Activated T-cell treated with anti-CD3 and anti-CD28 coated beads, Interleukin-2, amount 50 U/mL, for 4 hours (primary cell): ENCODE measurements around the gene PTCH2. TPM values are rescaled to one million over a fixed set of nuclear protein-coding genes. Genes with fewer than 3 reads are reported as not detected.

Experiments
- ATAC-seq, 2 donors: fragments of 200-7000 bp; cut with Tn5 transposase; one replicate each; pipeline ENCODE4 v1.10.0; 2021
- DNase-seq: peaks from one replicate; pipeline ENCODE4 v3.0.0-alpha.2; 2020
- H3K27me3 Mint-ChIP-seq: one replicate; pipeline ENCODE4 v1.8.0; 2021; ENCODE audit warnings: low read depth, mixed read lengths
- H3K36me3 Mint-ChIP-seq: one replicate; pipeline ENCODE4 v1.8.0; 2022; ENCODE audit warnings: mixed read lengths; ENCODE audit not compliant: insufficient read depth
- H3K4me1 Mint-ChIP-seq: one replicate; pipeline ENCODE4 v1.8.0; 2021; ENCODE audit warnings: low read depth, mixed read lengths
- H3K4me3 Mint-ChIP-seq: one replicate; pipeline ENCODE4 v1.8.0; 2021; ENCODE audit warnings: mild to moderate bottlenecking, moderate library complexity, mixed read lengths
- H3K9me3 Mint-ChIP-seq: one replicate; pipeline ENCODE4 v1.8.0; 2021; ENCODE audit warnings: mixed read lengths
- total RNA-seq, 3 donors: library from RNA; stranded (reverse); gene quantifications; one replicate each; pipeline ENCODE4 v1.2.1, GENCODE V29; 2021

PTCH2 gene
- total RNA-seq, 3 donors from 2014 or later, result 1.4 to 1.9 (median 1.6) TPM

- peaks cover 46% of the 10 kb centered on the region for H3K36me3 Mint-ChIP-seq
- ATAC-seq (no peak), DNase-seq (no peak)
- no peaks in the 10 kb centered on the region for H3K27me3 Mint-ChIP-seq
- peak overlapping the region; percentile 98 for H3K4me3 Mint-ChIP-seq
- peaks cover 37% of the 10 kb centered on the region for H3K4me1 Mint-ChIP-seq
- H3K9me3 Mint-ChIP-seq, result no peaks in the 10 kb centered on the region
These were observed 66.4 kb downstream of the PTCH2 start for GRCh38 chr1:44776730-44777068.

GRCh38 chr1:44775930-44776729 is 66.9 kb downstream of the PTCH2 start:
- peak; percentile 51 for DNase-seq
- H3K36me3 Mint-ChIP-seq, result peaks cover 41% of the 10 kb centered on the region
- H3K27me3 Mint-ChIP-seq, result no peaks in the 10 kb centered on the region
- ATAC-seq, result peak; percentile 4 to 9
- H3K4me1 Mint-ChIP-seq, result peaks cover 35% of the 10 kb centered on the region
- no peaks in the 10 kb centered on the region for H3K9me3 Mint-ChIP-seq
- peak overlapping the region; percentile 98 for H3K4me3 Mint-ChIP-seq

GRCh38 chr1:44775078-44775929 is 67.7 kb downstream of the PTCH2 start, which contains the start of gene RPS8:
TSS of gene RPS8 (plus strand) at chr1:44775540. CDS start at chr1:44775597, 57 bp downstream.
- DNase-seq (peak; percentile 86), ATAC-seq (peak; percentile 79 to 84)
- Mint-ChIP-seq H3K4me3 (peak within 1 kb of the TSS; percentile 98), H3K4me1 (peaks cover 32% of the 10 kb centered on the region), H3K27me3 (no peaks in the 10 kb centered on the region), H3K9me3 (no peaks in the 10 kb centered on the region), H3K36me3 (peaks cover 38% of the 10 kb centered on the region)

Other genes with a start within 250 kb of the PTCH2 start
- 1 to 10 TPM; 1.8 to 3.6 (median 2.2) TPM for gene TMEM53, start 168.8 kb downstream of the PTCH2 start, total RNA-seq
- 10 to 100 TPM; 29.4 to 57.2 (median 49.5) TPM for gene ARMH1, start 168.5 kb downstream of the PTCH2 start, total RNA-seq
- gene RNU5D-1, start 112.1 kb downstream of the PTCH2 start, total RNA-seq, result not detected
- 1 to 10 TPM; 5.0 to 8.1 (median 8.1) TPM for gene KIF2C, start 103.4 kb downstream of the PTCH2 start, total RNA-seq
- gene RPS8, start 67.7 kb downstream of the PTCH2 start, total RNA-seq, result 1,000 to 10,000 TPM; 2,825 to 3,013 (median 2,945) TPM
- under 1 TPM; 0.53 to 0.63 (median 0.57) TPM for gene BEST4, start 55.1 kb downstream of the PTCH2 start, total RNA-seq
- 100 to 1,000 TPM; 186 to 239 (median 203) TPM for gene PLK3, start 42.9 kb downstream of the PTCH2 start, total RNA-seq
- gene DYNLT4, start 35.9 kb downstream of the PTCH2 start, total RNA-seq, result not detected
- 10 to 100 TPM in 1 of 3 donors, 1 to 10 TPM in 2; 8.2 to 14.0 (median 8.3) TPM for gene BTBD19, start 34.7 kb downstream of the PTCH2 start, total RNA-seq
- gene EIF2B3, start 143.3 kb upstream of the PTCH2 start, total RNA-seq, result 10 to 100 TPM; 61.8 to 67.2 (median 66.7) TPM
- gene HECTD3, start 168.1 kb upstream of the PTCH2 start, total RNA-seq, result 10 to 100 TPM; 27.4 to 30.4 (median 30.2) TPM
- gene UROD, start 169.0 kb upstream of the PTCH2 start, total RNA-seq, result 100 to 1,000 TPM in 1 of 3 donors, 10 to 100 TPM in 2; 95.0 to 112 (median 99.1) TPM